CD4-positive, alpha-beta memory T cell (primary cell): Measurements from ENCODE around the gene SLC2A1. TPM values are rescaled to one million over a fixed set of nuclear protein-coding genes. Genes with fewer than 3 reads are reported as not detected.

Source experiments
- CTCF ChIA-PET: fragments of 350-600 bp; sonication (Branson Sonifier 250); formaldehyde crosslinking; loops from one replicate; lab custom pipeline; 2021; ENCODE audit warnings: inconsistent platforms; ENCODE audit not compliant: partially characterized antibody; lab: Charles Lee
- POLR2A ChIA-PET: fragments of 350-600 bp; sonication (Branson Sonifier 250); formaldehyde crosslinking; loops from one replicate; lab custom pipeline; 2021; ENCODE audit not compliant: partially characterized antibody; lab: Charles Lee
- DNase-seq, 5 donors: peaks; one replicate each; pipeline versions ENCODE4 v3.0.0 to v3.0.0-alpha.2; 2020 to 2022; ENCODE audit warnings: mixed read lengths in 1 of 5
- H3K27ac ChIP-seq: one replicate; pipeline ENCODE4 v1.7.0; 2013; ENCODE audit warnings: low read depth, low read length
- H3K27me3 ChIP-seq: 2 replicates; pipeline ENCODE4 v1.7.0; 2013; ENCODE audit warnings: mild to moderate bottlenecking, low read length, moderate library complexity; ENCODE audit not compliant: insufficient read depth
- H3K36me3 ChIP-seq: 2 replicates; pipeline ENCODE4 v1.7.0; 2013; ENCODE audit warnings: mild to moderate bottlenecking, low read length, moderate library complexity; ENCODE audit not compliant: insufficient read depth
- H3K4me1 ChIP-seq: 2 replicates; pipeline ENCODE4 v1.7.0; 2013; ENCODE audit warnings: mild to moderate bottlenecking, low read length, moderate library complexity; ENCODE audit not compliant: insufficient read depth
- H3K4me3 ChIP-seq, 2 donors: one replicate each; pipeline ENCODE4 v1.7.0; 2013; ENCODE audit warnings: low read length in 2 of 2, mild to moderate bottlenecking in 1 of 2
- H3K9me3 ChIP-seq, 2 donors: one replicate each; pipeline ENCODE4 v1.7.0; 2013; ENCODE audit warnings: low read length in 2 of 2, control low read depth in 1 of 2; ENCODE audit not compliant: control insufficient read depth in 1 of 2
- H3K27ac Mint-ChIP-seq, 7 donors: one replicate each; pipeline ENCODE4 v1.8.0; 2020 to 2021; ENCODE audit warnings: mixed read lengths in 7 of 7, mild to moderate bottlenecking in 6 of 7, inconsistent platforms in 3 of 7, moderate library complexity in 3 of 7
- H3K27me3 Mint-ChIP-seq, 2 donors: one replicate each; pipeline ENCODE4 v1.8.0; 2020 to 2021; ENCODE audit warnings: mixed read lengths in 2 of 2
- H3K36me3 Mint-ChIP-seq, 2 donors: one replicate each; pipeline ENCODE4 v1.8.0; 2020 to 2021; ENCODE audit warnings: mixed read lengths in 2 of 2, inconsistent platforms in 1 of 2, mild to moderate bottlenecking in 1 of 2
- H3K4me1 Mint-ChIP-seq, 4 donors: one replicate each; pipeline ENCODE4 v1.8.0; 2020 to 2021; ENCODE audit warnings: mixed read lengths in 4 of 4, mild to moderate bottlenecking in 1 of 4
- H3K4me3 Mint-ChIP-seq, 8 donors: one replicate each; pipeline ENCODE4 v1.8.0; 2020 to 2021; ENCODE audit warnings: mixed read lengths in 8 of 8, mild to moderate bottlenecking in 7 of 8, moderate library complexity in 6 of 8, inconsistent platforms in 3 of 8
- H3K9me3 Mint-ChIP-seq, 8 donors: one replicate each; pipeline ENCODE4 v1.8.0; 2020 to 2021; ENCODE audit warnings: mixed read lengths in 8 of 8, mild to moderate bottlenecking in 5 of 8, inconsistent platforms in 3 of 8, moderate library complexity in 1 of 8
- intact Hi-C: fragments of 100-400 bp; cut with micrococcal nuclease; formaldehyde crosslinking; loops from one replicate; pipeline ENCODE4 v1.15.1; 2023
- polyA plus RNA-seq, 2 donors: library from polyadenylated mRNA; unstranded; fragments of 300-500 nt; fragmentation: Illumina TruSeq; gene quantifications; one replicate each; pipeline ENCODE4 v1.2.3, GENCODE V29; 2021
- total RNA-seq, 2 experiments: library from RNA; stranded (reverse); gene quantifications; one replicate each; pipeline ENCODE4 v1.2.3, GENCODE V29; 2021

SLC2A1 gene
- total and polyA plus RNA-seq, 4 experiments from 2014 or later = 22.7 to 58.4 (median 43.7) TPM

DNA sequence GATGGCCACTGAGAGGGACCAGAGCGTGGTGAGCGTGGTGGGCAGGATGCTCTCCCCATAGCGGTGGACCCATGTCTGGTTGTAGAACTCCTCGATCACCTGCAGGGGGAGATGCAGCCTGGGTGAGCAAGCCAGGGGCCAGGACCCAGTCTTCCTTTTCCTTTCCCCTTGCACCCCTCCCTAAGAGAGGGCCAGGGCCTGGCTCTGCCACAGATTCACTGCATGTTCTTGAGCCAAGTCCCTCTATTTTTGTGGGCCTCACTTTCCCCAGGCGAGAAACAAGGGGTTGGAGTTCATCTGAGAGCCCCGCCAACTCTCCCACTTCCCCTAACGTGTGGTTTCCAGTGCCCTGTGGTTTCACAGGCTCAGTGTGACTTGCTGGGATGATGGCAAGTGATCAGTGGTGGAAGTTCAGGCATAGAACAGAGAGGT is 27.5 kb downstream of the SLC2A1 start:
- H3K27ac ChIP-seq = peak overlapping the region; percentile 53
- Mint-ChIP-seq H3K27ac (peak overlapping the region; percentile 92 to 98 (median 96)), H3K4me1 (peaks cover 47 to 75% (median 62%) of the 10 kb centered on the region in 4 donors), H3K4me3 (peak overlapping the region; percentile 75 to 92 (median 82)), H3K27me3 (no peaks in the 10 kb centered on the region), H3K36me3 (peaks cover 47 to 68% of the 10 kb centered on the region in 2 donors), H3K9me3 (peaks cover 0 to 5% (median 0%) of the 10 kb centered on the region in 8 donors)
- peaks cover 47% of the 10 kb centered on the region for H3K36me3 ChIP-seq
- ChIA-PET CTCF (interaction anchor here (0.7 to 2.4 kb wide), 14 partner anchors 8 to 164 kb away, joined by 3 to 20 read pairs (median 4); partner anchors contain the start of genes C1orf50 and P3H1), POLR2A (interaction anchor here (0.7 to 20.7 kb wide), 5 partner anchors 8 to 165 kb away, joined by 3 to 555 read pairs (median 14); partner anchors contain the start of genes C1orf50, P3H1 and SLC2A1)
- no peaks in the 10 kb centered on the region for H3K9me3 ChIP-seq
- H3K4me3 ChIP-seq = peak overlapping the region in 1 of 2 donors; percentile 29
- H3K4me1 ChIP-seq = peaks cover 64% of the 10 kb centered on the region
- intact Hi-C loops = loop anchor here (1.0 kb wide), 4 partner anchors 8 to 142 kb away; partner anchors contain the start of gene SLC2A1
- peak; percentile 67 to 73 (median 71) for DNase-seq
- H3K27me3 ChIP-seq = no peaks in the 10 kb centered on the region

DNA sequence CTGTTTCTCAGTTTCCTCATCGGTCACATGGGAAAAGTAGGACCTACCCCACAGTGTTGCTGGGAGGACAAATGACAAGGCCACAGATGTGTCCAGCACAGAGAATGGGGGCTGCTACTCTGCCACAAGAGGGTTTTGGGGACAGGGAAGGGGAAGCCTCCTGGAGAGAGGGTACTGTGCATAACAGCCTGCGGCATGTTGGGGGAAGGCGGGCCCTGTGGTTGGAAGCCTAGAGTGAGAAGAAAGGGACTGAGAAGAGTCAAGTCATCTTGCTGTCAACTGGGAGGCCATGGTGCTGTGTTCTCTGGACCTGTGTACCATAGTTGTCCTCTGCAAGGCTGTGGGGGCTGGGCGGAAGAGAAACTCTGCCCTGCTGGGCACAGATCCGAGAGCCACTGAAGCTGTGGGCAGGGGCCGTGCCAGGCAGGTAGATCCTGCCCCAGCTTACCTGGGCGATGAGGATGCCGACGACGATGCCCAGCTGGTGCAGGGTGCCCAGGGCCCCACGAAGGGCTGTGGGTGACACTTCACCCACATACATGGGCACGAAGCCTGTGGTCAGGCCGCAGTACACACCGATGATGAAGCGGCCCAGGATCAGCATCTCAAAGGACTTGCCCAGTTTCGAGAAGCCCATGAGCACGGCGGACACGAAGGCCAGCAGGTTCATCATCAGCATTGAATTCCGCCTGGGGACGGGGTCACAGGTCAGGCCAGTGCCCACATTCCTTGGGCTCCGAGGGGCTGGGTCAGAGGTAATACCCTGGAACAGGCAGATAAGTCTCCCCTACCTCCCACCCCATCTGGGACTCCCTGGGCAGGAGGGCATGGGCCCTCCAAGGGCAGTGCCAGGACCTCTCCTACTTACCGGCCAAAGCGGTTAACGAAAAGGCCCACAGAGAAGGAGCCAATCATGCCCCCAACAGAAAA is 28.2 kb downstream of the SLC2A1 start:
- Mint-ChIP-seq H3K9me3 (peaks cover 0 to 5% (median 0%) of the 10 kb centered on the region in 8 donors), H3K4me3 (peak overlapping the region in 7 of 8 donors; percentile 75 to 92 (median 83)), H3K36me3 (peaks cover 47 to 73% of the 10 kb centered on the region in 2 donors), H3K27ac (peak overlapping the region; percentile 92 to 98 (median 96)), H3K4me1 (peaks cover 50 to 75% (median 62%) of the 10 kb centered on the region in 4 donors), H3K27me3 (no peaks in the 10 kb centered on the region)
- Histone ChIP-seq H3K4me3 (no peak overlapping the region), H3K36me3 (peaks cover 52% of the 10 kb centered on the region), H3K27me3 (no peaks in the 10 kb centered on the region), H3K4me1 (peaks cover 60% of the 10 kb centered on the region), H3K9me3 (no peaks in the 10 kb centered on the region), H3K27ac (peak overlapping the region; percentile 53)
- intact Hi-C loops = loop anchor here (1.0 kb wide), 4 partner anchors 7 to 143 kb away; partner anchors contain the start of gene SLC2A1
- DNase-seq = peak in 1 of 5 donors; percentile 43
- ChIA-PET CTCF (interaction anchor here (1.0 kb wide), 2 partner anchors 142 to 143 kb away, joined by 3 to 4 read pairs; no protein-coding TSS in a partner anchor), POLR2A (no interaction called here)

DNA sequence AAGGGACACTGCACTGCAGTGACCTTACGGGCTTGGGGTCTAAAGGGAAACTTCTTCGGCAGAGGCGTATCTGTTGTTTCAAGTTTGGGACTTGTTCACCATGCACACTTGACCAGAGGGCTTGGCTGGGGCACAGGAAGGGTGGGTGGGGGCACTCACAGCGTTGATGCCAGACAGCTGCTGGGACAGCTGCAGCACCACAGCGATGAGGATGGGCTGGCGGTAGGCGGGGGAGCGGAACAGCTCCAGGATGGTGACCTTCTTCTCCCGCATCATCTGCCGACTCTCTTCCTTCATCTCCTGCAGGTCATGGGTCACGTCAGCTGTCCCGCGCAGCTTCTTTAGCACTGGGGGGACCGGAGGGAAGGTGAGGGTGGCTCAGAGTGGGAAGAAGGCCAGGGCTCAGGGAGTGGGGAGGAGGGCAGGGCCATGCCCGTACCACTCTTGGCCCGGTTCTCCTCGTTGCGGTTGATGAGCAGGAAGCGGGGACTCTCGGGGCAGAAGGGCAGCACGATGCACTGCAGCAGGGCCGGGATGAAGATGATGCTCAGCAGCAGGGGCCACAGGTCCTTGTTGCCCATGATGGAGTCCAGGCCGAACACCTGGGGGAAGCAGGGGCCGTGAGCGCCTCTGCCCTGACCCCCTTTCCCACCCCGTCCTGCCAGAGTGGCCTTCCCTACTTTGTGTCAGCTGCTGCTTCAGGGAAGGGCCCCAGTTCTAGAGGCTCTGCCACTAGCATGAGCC is 29.1 kb downstream of the SLC2A1 start:
- Histone ChIP-seq H3K27me3 (no peaks in the 10 kb centered on the region), H3K4me1 (peaks cover 58% of the 10 kb centered on the region), H3K9me3 (no peaks in the 10 kb centered on the region), H3K4me3 (no peak overlapping the region), H3K27ac (peak overlapping the region; percentile 53), H3K36me3 (peaks cover 52% of the 10 kb centered on the region)
- H3K27ac Mint-ChIP-seq = peak overlapping the region; percentile 24 to 96 (median 78)
- intact Hi-C loops = no loop called here
- H3K4me3 Mint-ChIP-seq = peak overlapping the region in 4 of 8 donors; percentile 21 to 69 (median 43)
- peaks cover 0 to 5% (median 0%) of the 10 kb centered on the region in 8 donors for H3K9me3 Mint-ChIP-seq
- peak in 1 of 5 donors; percentile 27 for DNase-seq
- peaks cover 47 to 77% of the 10 kb centered on the region in 2 donors for H3K36me3 Mint-ChIP-seq
- peaks cover 48 to 74% (median 61%) of the 10 kb centered on the region in 4 donors for H3K4me1 Mint-ChIP-seq
- ChIA-PET POLR2A (interaction anchor here (1.0 kb wide), 1 partner anchor 23 kb away, joined by 3 read pairs; no protein-coding TSS in a partner anchor), CTCF (interaction anchor here (0.7 to 1.0 kb wide), 4 partner anchors 143 to 144 kb away, joined by 3 to 5 read pairs (median 4); no protein-coding TSS in a partner anchor)
- no peaks in the 10 kb centered on the region for H3K27me3 Mint-ChIP-seq

DNA sequence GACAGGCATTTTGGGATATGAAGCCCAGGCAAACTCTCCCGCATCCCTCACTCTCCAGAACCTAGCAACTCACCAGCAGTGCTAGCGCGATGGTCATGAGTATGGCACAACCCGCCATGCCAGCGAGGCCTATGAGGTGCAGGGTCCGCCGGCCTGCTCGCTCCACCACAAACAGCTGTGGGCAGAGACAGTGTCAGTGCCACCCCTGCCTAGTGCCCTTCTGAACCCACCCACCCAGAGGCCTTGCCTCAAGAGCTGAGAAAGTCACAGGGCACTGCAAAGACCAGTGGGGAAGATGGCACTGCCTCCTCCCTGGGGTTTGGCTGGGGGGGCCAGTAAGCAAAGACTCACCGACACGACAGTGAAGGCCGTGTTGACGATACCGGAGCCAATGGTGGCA is 29.8 kb downstream of the SLC2A1 start:
- peaks cover 51% of the 10 kb centered on the region for H3K4me1 ChIP-seq
- H3K9me3 Mint-ChIP-seq = peaks cover 0 to 6% (median 0%) of the 10 kb centered on the region in 8 donors
- no peak overlapping the region for H3K4me3 ChIP-seq
- peaks cover 40 to 77% of the 10 kb centered on the region in 2 donors for H3K36me3 Mint-ChIP-seq
- H3K27ac Mint-ChIP-seq = peak overlapping the region in 3 of 7 donors; percentile 13 to 82 (median 78)
- ChIA-PET POLR2A (interaction anchor here (1.0 kb wide), 1 partner anchor 24 kb away, joined by 3 read pairs; no protein-coding TSS in a partner anchor), CTCF (interaction anchor here (0.7 to 19.0 kb wide), 3 partner anchors 143 to 145 kb away, joined by 3 to 864 read pairs (median 5); no protein-coding TSS in a partner anchor)
- peaks cover 52% of the 10 kb centered on the region for H3K36me3 ChIP-seq
- DNase-seq = no peak
- no peaks in the 10 kb centered on the region for H3K27me3 Mint-ChIP-seq
- no peak overlapping the region for H3K27ac ChIP-seq
- H3K27me3 ChIP-seq = no peaks in the 10 kb centered on the region
- no peaks in the 10 kb centered on the region for H3K9me3 ChIP-seq
- peak overlapping the region in 3 of 8 donors; percentile 17 to 69 (median 30) for H3K4me3 Mint-ChIP-seq
- peaks cover 44 to 73% (median 57%) of the 10 kb centered on the region in 4 donors for H3K4me1 Mint-ChIP-seq
- intact Hi-C loops = no loop called here

DNA sequence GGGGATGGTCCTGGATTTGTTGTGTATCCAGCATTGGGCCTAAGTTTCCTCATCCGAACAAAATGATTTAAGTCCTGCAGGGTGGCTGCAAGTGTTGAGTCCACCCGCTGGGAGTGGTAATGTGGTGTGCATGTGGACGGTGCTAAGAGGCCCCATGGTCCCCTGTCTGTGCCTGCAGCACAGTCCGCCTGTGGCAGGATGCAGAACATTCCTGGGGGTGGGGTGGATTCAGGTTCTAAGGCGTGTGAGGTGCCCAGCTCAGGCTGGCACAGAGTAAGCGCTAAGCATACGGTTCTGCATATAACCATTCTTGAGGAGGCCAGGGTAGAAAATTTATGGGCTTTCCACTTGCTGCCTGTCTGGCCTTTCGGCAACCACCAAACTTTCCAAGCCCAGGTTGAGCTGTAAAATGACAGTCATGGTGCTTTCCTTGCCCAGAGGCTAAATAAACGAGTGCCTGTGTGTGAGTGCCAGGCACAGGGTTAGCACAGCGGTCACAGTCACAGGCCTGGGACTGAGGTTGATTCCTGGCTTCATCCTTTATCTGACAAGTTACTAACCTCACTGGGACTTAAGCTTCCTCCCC is 30.7 kb downstream of the SLC2A1 start:
- H3K27ac Mint-ChIP-seq = peak overlapping the region in 5 of 7 donors; percentile 29 to 82 (median 47)
- POLR2A ChIA-PET = interaction anchor here (1.0 to 2.0 kb wide), 4 partner anchors 24 to 83 kb away, joined by 3 to 8 read pairs (median 5); partner anchors contain the start of gene SLC2A1

More for the DNA sequence above, 30.7 kb downstream of the SLC2A1 start:
- Mint-ChIP-seq H3K36me3 (peaks cover 38 to 77% of the 10 kb centered on the region in 2 donors), H3K9me3 (peaks cover 0 to 7% (median 0%) of the 10 kb centered on the region in 8 donors), H3K4me1 (peaks cover 41 to 72% (median 56%) of the 10 kb centered on the region in 4 donors), H3K4me3 (no peak overlapping the region), H3K27me3 (no peaks in the 10 kb centered on the region)
- intact Hi-C loops = no loop called here
- H3K36me3 ChIP-seq = peaks cover 52% of the 10 kb centered on the region
- H3K9me3 ChIP-seq = no peaks in the 10 kb centered on the region
- no peaks in the 10 kb centered on the region for H3K27me3 ChIP-seq
- H3K4me3 ChIP-seq = no peak overlapping the region
- no peak overlapping the region for H3K27ac ChIP-seq
- peaks cover 48% of the 10 kb centered on the region for H3K4me1 ChIP-seq
- no peak for DNase-seq
- CTCF ChIA-PET = interaction anchor here (0.5 to 19.0 kb wide), 4 partner anchors 14 to 1114 kb away, joined by 3 to 864 read pairs (median 9); no protein-coding TSS in a partner anchor
